Measurements from ENCODE around the gene ACTN3. TPM values are rescaled to one million over a fixed set of nuclear protein-coding genes. Genes with fewer than 3 reads are reported as not detected.

Gene ACTN3
- total RNA-seq, 2 donors from 2014 or later = not detected

DNA sequence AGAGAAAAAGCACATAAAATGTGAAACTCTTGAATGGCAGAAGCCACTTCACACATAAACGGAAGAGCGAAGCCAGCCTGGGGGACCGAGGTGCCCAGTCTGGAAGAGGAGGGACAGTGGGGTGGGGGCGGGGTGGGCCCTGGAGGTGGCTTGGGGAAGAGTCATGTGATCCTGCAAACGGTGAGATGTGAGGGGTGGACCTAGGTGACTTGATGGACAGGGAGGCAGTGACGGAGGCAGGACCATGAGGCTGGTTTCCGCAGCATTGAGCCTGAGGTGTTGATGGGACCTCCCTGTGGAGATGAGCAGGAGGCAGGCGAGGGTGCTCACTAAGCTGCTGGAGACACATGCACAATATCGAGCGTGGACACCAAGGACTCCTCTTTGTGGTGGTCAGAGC, 17.6 kb upstream of the ACTN3 start:
- H3K36me3 ChIP-seq (replicated peaks in 1 of 2; ENCODE audit: insufficient read depth in 1 of 2, low read depth in 2 of 2) = no peaks in the 10 kb centered on the region
- H3K27ac ChIP-seq = no peak overlapping the region
- WGBS, 2 donors = 80 to 82% methylated on average over 10 of the region's 10 CpGs
- no peaks in the 10 kb centered on the region for H3K9me3 ChIP-seq
- no peaks in the 10 kb centered on the region for H3K27me3 ChIP-seq
- TF ChIP-seq, protein P1, sequence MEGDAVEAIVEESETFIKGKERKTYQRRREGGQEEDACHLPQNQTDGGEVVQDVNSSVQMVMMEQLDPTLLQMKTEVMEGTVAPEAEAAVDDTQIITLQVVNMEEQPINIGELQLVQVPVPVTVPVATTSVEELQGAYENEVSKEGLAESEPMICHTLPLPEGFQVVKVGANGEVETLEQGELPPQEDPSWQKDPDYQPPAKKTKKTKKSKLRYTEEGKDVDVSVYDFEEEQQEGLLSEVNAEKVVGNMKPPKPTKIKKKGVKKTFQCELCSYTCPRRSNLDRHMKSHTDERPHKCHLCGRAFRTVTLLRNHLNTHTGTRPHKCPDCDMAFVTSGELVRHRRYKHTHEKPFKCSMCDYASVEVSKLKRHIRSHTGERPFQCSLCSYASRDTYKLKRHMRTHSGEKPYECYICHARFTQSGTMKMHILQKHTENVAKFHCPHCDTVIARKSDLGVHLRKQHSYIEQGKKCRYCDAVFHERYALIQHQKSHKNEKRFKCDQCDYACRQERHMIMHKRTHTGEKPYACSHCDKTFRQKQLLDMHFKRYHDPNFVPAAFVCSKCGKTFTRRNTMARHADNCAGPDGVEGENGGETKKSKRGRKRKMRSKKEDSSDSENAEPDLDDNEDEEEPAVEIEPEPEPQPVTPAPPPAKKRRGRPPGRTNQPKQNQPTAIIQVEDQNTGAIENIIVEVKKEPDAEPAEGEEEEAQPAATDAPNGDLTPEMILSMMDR (IDR thresholded peaks at IDR 0.05) = no peak
- TF ChIP-seq POLR2A (IDR thresholded peaks at IDR 0.05) = no peak
- DNase-seq (no peak), ATAC-seq (no peak)
- intact Hi-C loops (cut with DNase I) = no loop called here
- H3K4me1 ChIP-seq = no peaks in the 10 kb centered on the region
- H3K4me3 ChIP-seq = no peak overlapping the region

DNA sequence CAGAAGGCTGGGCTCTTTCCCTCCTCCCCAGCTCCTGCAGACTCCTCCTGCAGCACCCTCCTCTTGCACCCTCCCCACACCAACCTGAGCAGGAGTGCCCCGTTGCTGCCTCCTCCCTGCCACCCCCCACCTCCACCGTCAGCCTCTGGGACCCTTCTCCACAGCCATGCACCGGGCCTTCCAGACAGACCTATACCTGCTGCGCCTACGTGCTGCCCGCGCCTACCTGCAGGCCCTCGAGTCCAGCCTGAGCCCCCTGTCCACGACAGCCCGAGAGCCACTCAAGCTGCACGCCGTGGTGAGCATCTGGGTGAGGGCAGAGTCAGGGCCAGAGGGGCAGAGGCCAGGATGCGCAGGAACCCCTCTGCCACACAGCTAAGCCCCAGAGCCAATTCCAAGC, 17.0 kb upstream of the ACTN3 start:
- Histone ChIP-seq H3K27me3 (no peaks in the 10 kb centered on the region), H3K4me3 (no peak overlapping the region), H3K4me1 (no peaks in the 10 kb centered on the region), H3K9me3 (no peaks in the 10 kb centered on the region), H3K36me3 (replicated peaks in 1 of 2; ENCODE audit: insufficient read depth in 1 of 2, low read depth in 2 of 2) (no peaks in the 10 kb centered on the region), H3K27ac (no peak overlapping the region)
- WGBS, 2 donors = 90 to 92% methylated on average over 13 of the region's 13 CpGs
- intact Hi-C loops (cut with DNase I) = no loop called here
- no peak for TF ChIP-seq POLR2A (IDR thresholded peaks at IDR 0.05)
- TF ChIP-seq, protein P1 (IDR thresholded peaks at IDR 0.05) = no peak
- DNase-seq = no peak
- no peak for ATAC-seq

DNA sequence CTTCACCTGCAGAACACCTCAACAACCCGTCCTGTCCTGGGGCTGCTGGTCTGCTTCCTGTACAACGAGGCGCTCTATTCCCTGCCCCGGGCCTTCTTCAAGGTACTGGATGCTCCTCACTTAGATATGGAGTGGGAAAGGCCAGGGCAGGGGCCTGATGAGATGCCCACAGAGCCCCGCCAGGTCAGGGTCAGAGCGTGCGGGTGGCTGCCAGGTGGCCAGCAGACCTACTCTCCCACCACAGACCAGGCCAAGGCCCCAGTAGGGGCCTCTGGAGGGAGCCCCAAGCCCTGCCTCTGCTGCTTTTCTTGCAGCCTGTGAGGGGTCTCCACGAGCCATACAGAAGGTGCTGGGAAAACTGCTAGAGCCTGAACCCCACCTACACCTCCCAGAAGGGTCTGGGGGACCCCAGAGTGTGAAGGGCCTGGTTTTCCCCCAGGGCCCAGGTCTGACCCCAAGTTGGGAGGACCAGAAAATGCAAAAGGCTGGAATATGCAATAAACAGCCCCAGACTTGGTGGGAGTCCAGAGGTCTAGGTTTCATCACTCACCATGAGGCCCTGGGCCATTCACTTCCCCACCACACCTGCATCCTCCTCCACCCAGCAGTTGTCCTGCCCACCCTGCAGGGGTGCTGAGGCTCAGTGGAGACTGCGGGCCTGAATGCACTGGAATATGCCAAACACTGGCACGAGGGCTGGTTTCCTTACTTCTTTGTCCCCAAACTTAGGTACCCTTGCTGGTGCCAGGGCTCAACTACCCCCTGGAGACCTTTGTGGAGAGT, 15.6 kb upstream of the ACTN3 start:
- H3K36me3 ChIP-seq (replicated peaks in 1 of 2; ENCODE audit: insufficient read depth in 1 of 2, low read depth in 2 of 2) = no peaks in the 10 kb centered on the region
- no peaks in the 10 kb centered on the region for H3K4me1 ChIP-seq
- ATAC-seq (no peak), DNase-seq (no peak)
- no peak overlapping the region for H3K4me3 ChIP-seq
- WGBS, 2 donors = 80 to 87% methylated on average over 6 to 9 of the region's 10 CpGs
- TF ChIP-seq, protein P1 (IDR thresholded peaks at IDR 0.05) = no peak
- no peak for TF ChIP-seq POLR2A (IDR thresholded peaks at IDR 0.05)
- no peaks in the 10 kb centered on the region for H3K9me3 ChIP-seq
- H3K27me3 ChIP-seq = no peaks in the 10 kb centered on the region
- intact Hi-C loops (cut with DNase I) = no loop called here
- H3K27ac ChIP-seq = no peak overlapping the region

DNA sequence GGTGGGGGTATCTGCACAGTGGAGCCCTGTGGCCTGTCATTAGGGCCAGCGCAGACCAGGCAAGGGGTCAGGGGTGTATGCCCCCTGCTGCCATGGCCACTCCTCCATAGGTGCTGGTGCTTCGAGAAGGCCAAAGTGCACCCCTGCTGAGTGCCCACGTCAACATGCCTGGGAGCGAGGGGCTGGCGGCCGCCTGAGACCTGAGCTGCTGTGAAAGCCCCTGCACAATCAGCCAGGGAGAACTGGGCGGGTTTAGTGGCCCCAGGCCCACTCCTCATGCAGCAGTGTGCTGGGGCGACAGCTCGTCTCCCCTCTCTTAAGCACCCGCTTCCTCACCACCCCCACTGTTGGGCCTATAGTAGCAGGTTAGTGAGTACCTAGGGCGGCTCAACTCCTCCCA, 14.9 kb upstream of the ACTN3 start:
- no peak for TF ChIP-seq POLR2A (IDR thresholded peaks at IDR 0.05)
- TF ChIP-seq, protein P1 (IDR thresholded peaks at IDR 0.05) = no peak
- Histone ChIP-seq H3K27ac (no peak overlapping the region), H3K27me3 (no peaks in the 10 kb centered on the region), H3K9me3 (no peaks in the 10 kb centered on the region), H3K4me3 (no peak overlapping the region), H3K36me3 (replicated peaks in 1 of 2; ENCODE audit: insufficient read depth in 1 of 2, low read depth in 2 of 2) (no peaks in the 10 kb centered on the region), H3K4me1 (no peaks in the 10 kb centered on the region)
- ATAC-seq = no peak
- intact Hi-C loops (cut with DNase I) = no loop called here
- WGBS, 2 donors = 94 to 95% methylated on average over 7 to 11 of the region's 11 CpGs
- DNase-seq = no peak

DNA sequence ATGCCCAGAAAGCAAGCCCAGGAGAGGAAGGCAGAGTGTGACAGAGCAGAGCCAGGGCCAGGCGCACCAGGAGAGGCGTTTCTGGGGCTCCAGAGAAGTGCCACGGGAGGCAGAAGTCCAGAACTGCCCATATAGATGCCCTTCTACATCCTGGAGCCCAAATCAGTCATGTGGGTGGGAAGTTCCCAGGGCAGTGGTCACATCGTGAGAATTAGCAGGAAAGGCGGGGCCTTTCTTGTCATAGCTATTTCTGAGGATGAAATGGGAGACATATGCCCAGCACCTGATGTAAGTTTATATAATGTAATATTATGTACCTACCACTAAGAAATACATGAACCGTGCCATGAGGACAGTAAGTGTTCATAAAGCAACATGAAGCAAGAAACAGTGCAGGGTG, 13.9 kb upstream of the ACTN3 start:
- WGBS, 2 donors = 75 to 76% methylated on average over 6 of the region's 6 CpGs
- intact Hi-C loops (cut with DNase I) = no loop called here
- Histone ChIP-seq H3K36me3 (replicated peaks in 1 of 2; ENCODE audit: insufficient read depth in 1 of 2, low read depth in 2 of 2) (no peaks in the 10 kb centered on the region), H3K4me1 (no peaks in the 10 kb centered on the region), H3K4me3 (no peak overlapping the region), H3K27me3 (no peaks in the 10 kb centered on the region), H3K9me3 (no peaks in the 10 kb centered on the region), H3K27ac (no peak overlapping the region)
- no peak for TF ChIP-seq POLR2A (IDR thresholded peaks at IDR 0.05)
- TF ChIP-seq, protein P1 (IDR thresholded peaks at IDR 0.05) = no peak
- no peak for DNase-seq
- ATAC-seq = no peak

All from body of pancreas (tissue), 4 donors.